Lower leg skin (tissue), 3 donors: ENCODE results near the gene KRT78.

Experiments
- POLR2A ChIP-seq, 2 donors: fragments of 450-650 bp; IDR thresholded peaks; one replicate each; pipeline ENCODE4 v1.6.1; 2016 to 2017; ENCODE audit warnings: antibody characterized with exemption in 2 of 2, mild to moderate bottlenecking in 1 of 2, moderate library complexity in 1 of 2
- TF ChIP-seq, protein P1 (sequence below), 3 donors: fragments of 450-650 bp; IDR thresholded peaks; one replicate each; pipeline ENCODE4 v1.5.1; 2016; ENCODE audit warnings: antibody characterized with exemption in 3 of 3, mild to moderate bottlenecking in 3 of 3, moderate library complexity in 2 of 3

DNA sequence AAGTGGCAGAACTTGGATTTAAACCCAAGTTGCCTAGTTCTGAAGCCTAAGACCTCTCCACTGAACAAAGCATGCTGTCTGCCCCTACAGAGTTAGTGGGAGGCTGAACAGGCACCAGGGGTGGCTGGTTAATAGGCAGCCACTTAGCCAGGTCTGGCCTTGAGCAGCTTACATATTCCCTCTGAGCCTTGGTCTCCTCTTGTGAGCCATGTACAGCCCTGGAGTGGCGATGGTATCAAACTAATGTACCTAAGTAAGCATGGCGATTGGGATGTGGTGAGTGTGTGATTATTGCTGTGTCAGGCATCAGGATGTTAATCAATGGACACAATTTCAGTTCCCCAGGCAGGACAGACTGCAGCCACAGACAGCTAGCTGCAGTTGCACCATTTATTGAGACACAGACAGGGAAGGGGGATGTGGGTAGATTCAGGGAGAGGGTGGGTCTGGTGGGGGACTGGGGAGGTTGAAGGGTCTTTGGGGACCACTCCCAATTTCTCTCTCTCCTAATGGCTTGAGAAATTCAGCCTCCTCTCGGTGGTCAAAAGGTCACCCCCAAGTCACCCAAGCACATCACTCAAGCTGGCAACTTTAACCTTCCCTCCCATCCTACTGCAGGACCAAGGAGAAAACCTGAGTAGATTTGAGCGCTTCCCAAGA, 27.6 kb downstream of the KRT78 start:
- TF ChIP-seq, protein P1, sequence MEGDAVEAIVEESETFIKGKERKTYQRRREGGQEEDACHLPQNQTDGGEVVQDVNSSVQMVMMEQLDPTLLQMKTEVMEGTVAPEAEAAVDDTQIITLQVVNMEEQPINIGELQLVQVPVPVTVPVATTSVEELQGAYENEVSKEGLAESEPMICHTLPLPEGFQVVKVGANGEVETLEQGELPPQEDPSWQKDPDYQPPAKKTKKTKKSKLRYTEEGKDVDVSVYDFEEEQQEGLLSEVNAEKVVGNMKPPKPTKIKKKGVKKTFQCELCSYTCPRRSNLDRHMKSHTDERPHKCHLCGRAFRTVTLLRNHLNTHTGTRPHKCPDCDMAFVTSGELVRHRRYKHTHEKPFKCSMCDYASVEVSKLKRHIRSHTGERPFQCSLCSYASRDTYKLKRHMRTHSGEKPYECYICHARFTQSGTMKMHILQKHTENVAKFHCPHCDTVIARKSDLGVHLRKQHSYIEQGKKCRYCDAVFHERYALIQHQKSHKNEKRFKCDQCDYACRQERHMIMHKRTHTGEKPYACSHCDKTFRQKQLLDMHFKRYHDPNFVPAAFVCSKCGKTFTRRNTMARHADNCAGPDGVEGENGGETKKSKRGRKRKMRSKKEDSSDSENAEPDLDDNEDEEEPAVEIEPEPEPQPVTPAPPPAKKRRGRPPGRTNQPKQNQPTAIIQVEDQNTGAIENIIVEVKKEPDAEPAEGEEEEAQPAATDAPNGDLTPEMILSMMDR (IDR thresholded peaks at IDR 0.05), result no peak
- TF ChIP-seq POLR2A (IDR thresholded peaks at IDR 0.05), result no peak
